NK-92 (cell line): ENCODE data around the gene PPM1H.

Experiments used
- DNase-seq: peaks from one replicate; lab custom pipeline; 2025; ENCODE audit not compliant: unreplicated experiment; lab: John Stamatoyannopoulos, UW

The PPM1H gene

GRCh38 chr12:62802321-62802720 is 132.6 kb downstream of the PPM1H start:
- no peak for DNase-seq

GRCh38 chr12:62801796-62802195 is 133.2 kb downstream of the PPM1H start:
- DNase-seq, result no peak

- no peak for DNase-seq
Measured at GRCh38 chr12:62800707-62801400, 134.1 kb downstream of the PPM1H start.

- DNase-seq, result no peak
Measured at GRCh38 chr12:62799766-62800406, 135.1 kb downstream of the PPM1H start.

GRCh38 chr12:62799126-62799736 is 135.7 kb downstream of the PPM1H start:
- DNase-seq, result no peak

- DNase-seq, result no peak
Measured at GRCh38 chr12:62794218-62794583, 140.7 kb downstream of the PPM1H start.

- DNase-seq, result no peak
Measured at GRCh38 chr12:62793256-62794217, 141.4 kb downstream of the PPM1H start.

GRCh38 chr12:62792236-62792870 is 142.6 kb downstream of the PPM1H start:
- no peak for DNase-seq

GRCh38 chr12:62789851-62790250 is 145.1 kb downstream of the PPM1H start:
- DNase-seq, result no peak

- no peak for DNase-seq
Measured at GRCh38 chr12:62787611-62788010, 147.3 kb downstream of the PPM1H start.

- DNase-seq, result no peak
Measured at GRCh38 chr12:62787023-62787422, 147.9 kb downstream of the PPM1H start.

GRCh38 chr12:62785941-62786559 is 148.9 kb downstream of the PPM1H start:
- no peak for DNase-seq

GRCh38 chr12:62784576-62784975 is 150.4 kb downstream of the PPM1H start:
- no peak for DNase-seq

- no peak for DNase-seq
Measured at GRCh38 chr12:62783881-62784280, 151.1 kb downstream of the PPM1H start.

- no peak for DNase-seq
Measured at GRCh38 chr12:62781136-62781880, 153.6 kb downstream of the PPM1H start.

- no peak for DNase-seq
Measured at GRCh38 chr12:62779488-62779887, 155.5 kb downstream of the PPM1H start.

- no peak for DNase-seq
Measured at GRCh38 chr12:62778187-62778586, 156.8 kb downstream of the PPM1H start.

GRCh38 chr12:62776997-62777396 is 158.0 kb downstream of the PPM1H start:
- DNase-seq, result no peak

- no peak for DNase-seq
Measured at GRCh38 chr12:62776575-62776974, 158.4 kb downstream of the PPM1H start.

- DNase-seq, result no peak
Measured at GRCh38 chr12:62774794-62775193, 160.2 kb downstream of the PPM1H start.
